ENCODE measurements around the gene FKRP.

DNA sequence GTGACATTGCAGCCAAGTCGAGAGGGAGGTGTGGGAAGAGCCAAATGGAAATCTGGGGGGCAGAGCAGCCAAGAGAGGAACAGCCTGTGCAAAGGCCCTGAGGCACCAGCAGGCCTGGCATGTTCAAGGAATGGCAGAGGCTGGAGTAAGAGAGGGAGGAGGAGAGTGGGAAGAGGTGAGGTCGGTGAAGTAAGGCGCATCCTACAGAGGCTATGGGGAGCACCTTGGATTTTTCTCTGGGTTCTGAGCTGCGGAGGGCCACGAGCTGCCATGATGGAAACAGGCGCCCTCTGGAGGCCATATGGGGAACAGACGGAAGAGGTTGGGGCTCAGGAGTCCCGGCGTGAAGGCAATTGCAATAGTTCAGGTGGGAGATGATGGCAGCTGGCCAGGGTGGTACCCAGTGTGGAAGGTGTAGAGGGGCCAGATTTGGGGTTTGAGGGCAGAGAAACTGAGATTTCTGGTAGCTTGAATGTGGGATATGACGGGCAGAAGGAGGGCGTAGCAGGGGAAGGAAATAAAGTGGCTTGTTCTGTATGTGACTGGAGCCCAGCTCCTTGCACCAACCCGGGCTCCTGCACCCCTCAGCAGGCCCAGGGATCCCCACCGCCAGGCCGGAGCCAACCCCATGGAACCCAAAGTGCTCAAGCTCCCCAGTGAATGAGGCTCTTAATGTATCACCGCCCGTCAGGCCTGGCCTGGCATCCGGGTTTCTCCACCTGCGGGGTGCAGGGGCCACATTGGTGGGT lies 20.9 kb downstream of the FKRP start:
- TF ChIP-seq, protein P1, sequence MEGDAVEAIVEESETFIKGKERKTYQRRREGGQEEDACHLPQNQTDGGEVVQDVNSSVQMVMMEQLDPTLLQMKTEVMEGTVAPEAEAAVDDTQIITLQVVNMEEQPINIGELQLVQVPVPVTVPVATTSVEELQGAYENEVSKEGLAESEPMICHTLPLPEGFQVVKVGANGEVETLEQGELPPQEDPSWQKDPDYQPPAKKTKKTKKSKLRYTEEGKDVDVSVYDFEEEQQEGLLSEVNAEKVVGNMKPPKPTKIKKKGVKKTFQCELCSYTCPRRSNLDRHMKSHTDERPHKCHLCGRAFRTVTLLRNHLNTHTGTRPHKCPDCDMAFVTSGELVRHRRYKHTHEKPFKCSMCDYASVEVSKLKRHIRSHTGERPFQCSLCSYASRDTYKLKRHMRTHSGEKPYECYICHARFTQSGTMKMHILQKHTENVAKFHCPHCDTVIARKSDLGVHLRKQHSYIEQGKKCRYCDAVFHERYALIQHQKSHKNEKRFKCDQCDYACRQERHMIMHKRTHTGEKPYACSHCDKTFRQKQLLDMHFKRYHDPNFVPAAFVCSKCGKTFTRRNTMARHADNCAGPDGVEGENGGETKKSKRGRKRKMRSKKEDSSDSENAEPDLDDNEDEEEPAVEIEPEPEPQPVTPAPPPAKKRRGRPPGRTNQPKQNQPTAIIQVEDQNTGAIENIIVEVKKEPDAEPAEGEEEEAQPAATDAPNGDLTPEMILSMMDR (IDR thresholded peaks at IDR 0.05), result peak in 1 of 3 donors; percentile 12
- no peak for TF ChIP-seq POLR2A (IDR thresholded peaks at IDR 0.05)
- TF ChIP-seq EP300 (IDR thresholded peaks at IDR 0.05), result no peak

Data from ovary (tissue), 3 donors.